Measurements from ENCODE around the gene PCMT1. TPM values are rescaled to one million over a fixed set of nuclear protein-coding genes. Genes with fewer than 3 reads are reported as not detected.

The PCMT1 gene
- total and polyA plus RNA-seq, 10 of the 15 experiments (the other 5 are each of a cell fraction or from before 2014, with no cell fraction given), result 48.5 to 126 (median 81.2) TPM

GRCh38 chr6:149734915-149735314 is 14.6 kb upstream of the PCMT1 start:
- ChIA-PET RAD21 (ENCODE audit: unreplicated experiment) (interaction anchor here (0.6 kb wide), 1 partner anchor 90 kb away, joined by 3 read pairs; no protein-coding TSS in a partner anchor), POLR2A (interaction anchor here (0.7 kb wide), 1 partner anchor 11 kb away, joined by 3 read pairs; the partner anchor contains the start of gene NUP43), SMC1A (ENCODE audit: uncharacterized antibody, unreplicated experiment) (no interaction called here), CTCF (interaction anchor here (0.7 to 1.3 kb wide), 2 partner anchors 10 to 11 kb away, joined by 3 to 4 read pairs; no protein-coding TSS in a partner anchor)
- no peaks in the 10 kb centered on the region for H3K4me1 ChIP-seq (ENCODE audit: control insufficient read depth, insufficient read depth, low read length)
- TF ChIP-seq POU2F2 (IDR thresholded peaks at IDR 0.05; ENCODE audit: borderline replicate concordance, low read depth, low read length) (no peak), RCOR1 (conservative IDR thresholded peaks at IDR 0.05; ENCODE audit: low read depth, low read length) (no peak), TARDBP (IDR thresholded peaks at IDR 0.05; ENCODE audit: borderline replicate concordance) (no peak), HDGF (IDR thresholded peaks at IDR 0.05) (no peak), IKZF2 (IDR thresholded peaks at IDR 0.05) (no peak), PAX5 (IDR thresholded peaks at IDR 0.05; ENCODE audit: borderline replicate concordance, low read depth, low read length) (no peak), RUNX3 (IDR thresholded peaks at IDR 0.05; ENCODE audit: low read length) (no peak), TAF1 (IDR thresholded peaks at IDR 0.05; ENCODE audit: borderline replicate concordance, low read depth, low read length) (no peak), ZNF622 (IDR thresholded peaks at IDR 0.05) (no peak), BCL3 (IDR thresholded peaks at IDR 0.05; ENCODE audit: borderline replicate concordance, insufficient read depth, low read depth, low read length, poor library complexity, severe bottlenecking) (no peak), BRCA1 (IDR thresholded peaks at IDR 0.05; ENCODE audit: low read depth, low read length) (no peak), BMI1 (IDR thresholded peaks at IDR 0.05; ENCODE audit: borderline replicate concordance) (no peak), CHD2 (IDR thresholded peaks at IDR 0.05; ENCODE audit: borderline replicate concordance, low read depth, low read length) (no peak), BACH1 (IDR thresholded peaks at IDR 0.05; ENCODE audit: borderline replicate concordance) (no peak), ZNF274 (IDR thresholded peaks at IDR 0.05; ENCODE audit: insufficient read depth, insufficient read length) (no peak), NKRF (conservative IDR thresholded peaks at IDR 0.05) (no peak), RELB (IDR thresholded peaks at IDR 0.05; ENCODE audit: low read depth) (no peak), SIN3A (IDR thresholded peaks at IDR 0.05; ENCODE audit: low read depth, low read length) (no peak), NRF1 (conservative IDR thresholded peaks at IDR 0.05; ENCODE audit: low read depth, low read length) (no peak)
- intact Hi-C loops (cut with micrococcal nuclease; ENCODE audit: unreplicated experiment), result no loop called here
- H3K4me2 ChIP-seq (ENCODE audit: control insufficient read depth, insufficient read depth), result no peak overlapping the region
- no peak overlapping the region for H3K4me3 ChIP-seq
- no peaks in the 10 kb centered on the region for H3K9me3 ChIP-seq (replicated peaks; ENCODE audit: control insufficient read depth, insufficient read depth, low read length)
- no peaks in the 10 kb centered on the region for H3K27me3 ChIP-seq (replicated peaks in 1 of 2; ENCODE audit: control insufficient read depth in 2 of 2, insufficient read depth in 2 of 2, low read length in 1 of 2)
- H3K9ac ChIP-seq (ENCODE audit: control insufficient read depth, insufficient read depth, low read length), result no peak overlapping the region
- no peak overlapping the region for H2AFZ ChIP-seq (ENCODE audit: control insufficient read depth, low read depth, low read length)
- BruUV-seq (replicated peaks), result no TSS peak
- H3K36me3 ChIP-seq (ENCODE audit: control insufficient read depth in 2 of 2, insufficient read depth in 2 of 2, low read length in 1 of 2), result peaks cover 2 to 16% of the 10 kb centered on the region in 2 experiments
- 94% methylated on average over 1 of the region's 1 CpG for WGBS (ENCODE audit: insufficient coverage, insufficient replicate concordance, low lambda C conversion rate, missing lambda C conversion rate)
- no peaks in the 10 kb centered on the region for H3K79me2 ChIP-seq (ENCODE audit: control insufficient read depth, insufficient read depth, low read length)
- ATAC-seq, result no peak
- H4K20me1 ChIP-seq (ENCODE audit: control insufficient read depth, insufficient read depth), result no peaks in the 10 kb centered on the region
- H3K27ac ChIP-seq (ENCODE audit: control insufficient read depth, insufficient read depth), result no peak overlapping the region
- DNase-seq (ENCODE audit: low read depth, low spot score), result no peak
- in situ Hi-C loops (cut with MboI), result no loop called here
- FAIRE-seq, result no peak
